GM06990 (cell line): Measurements from ENCODE around the gene XYLT2.

Source experiments
- DNase-seq: peaks from one replicate; pipeline ENCODE4 v3.0.0-alpha.2; 2011; ENCODE audit not compliant: insufficient read length; ENCODE audit errors: extremely low read depth
- H3K27me3 ChIP-seq: replicated peaks from 2 replicates; pipeline ENCODE4 v1.6.0; 2011; ENCODE audit warnings: low read length; ENCODE audit not compliant: control insufficient read depth, insufficient read depth
- H3K36me3 ChIP-seq: 2 replicates; pipeline ENCODE4 v1.5.1; 2011; ENCODE audit warnings: low read length; ENCODE audit not compliant: control insufficient read depth, insufficient read depth
- H3K4me3 ChIP-seq: replicated peaks from 2 replicates; pipeline ENCODE4 v1.5.1; 2011; ENCODE audit warnings: low read depth, mild to moderate bottlenecking, control low read depth, low read length
- CTCF ChIP-seq: IDR thresholded peaks from 2 replicates; pipeline ENCODE4 v1.5.1; 2011; ENCODE audit warnings: low read length, control low read depth, mild to moderate bottlenecking, inconsistent platforms; ENCODE audit not compliant: insufficient read depth, poor library complexity, severe bottlenecking

The XYLT2 gene

GRCh38 chr17:50310455-50311111 lies 35.3 kb upstream of the XYLT2 start:
- DNase-seq: no peak

GRCh38 chr17:50311112-50311460 lies 34.8 kb upstream of the XYLT2 start:
- Histone ChIP-seq H3K4me3 (no peak overlapping the region), H3K27me3 (no peaks in the 10 kb centered on the region), H3K36me3 (no peaks in the 10 kb centered on the region)
- no peak for TF ChIP-seq CTCF
- no peak for DNase-seq

More at GRCh38 chr17:50310455-50311111, 35.3 kb upstream of the XYLT2 start:
- H3K4me3 ChIP-seq: no peak overlapping the region
- no peaks in the 10 kb centered on the region for H3K36me3 ChIP-seq
- H3K27me3 ChIP-seq: no peaks in the 10 kb centered on the region
- TF ChIP-seq CTCF: no peak

- no peak for TF ChIP-seq CTCF
- H3K4me3 ChIP-seq: no peak overlapping the region
- DNase-seq: no peak
- no peaks in the 10 kb centered on the region for H3K36me3 ChIP-seq
- no peaks in the 10 kb centered on the region for H3K27me3 ChIP-seq
These were observed 34.4 kb upstream of the XYLT2 start for GRCh38 chr17:50311483-50311882.

GRCh38 chr17:50312308-50312707 lies 33.6 kb upstream of the XYLT2 start:
- no peak for DNase-seq
- H3K36me3 ChIP-seq: no peaks in the 10 kb centered on the region
- TF ChIP-seq CTCF: no peak
- no peak overlapping the region for H3K4me3 ChIP-seq
- no peaks in the 10 kb centered on the region for H3K27me3 ChIP-seq

- Histone ChIP-seq H3K36me3 (no peaks in the 10 kb centered on the region), H3K27me3 (no peaks in the 10 kb centered on the region), H3K4me3 (no peak overlapping the region)
- DNase-seq: no peak
- TF ChIP-seq CTCF: no peak
These were observed 31.4 kb upstream of the XYLT2 start for GRCh38 chr17:50314456-50315011.
